ENCODE results near the gene HNRNPLL.
"Not testable (repeated sequence)": the region's sequence is repeated elsewhere in the genome, so short reads cannot be mapped to it uniquely, and the experiment has no call there.

The HNRNPLL gene

GRCh38 chr2:38551746-38552145, 51.0 kb downstream of the HNRNPLL start:
- DNase-seq = no peak

- DNase-seq = no peak
Measured at GRCh38 chr2:38551171-38551570, 51.6 kb downstream of the HNRNPLL start.

- no peak for DNase-seq
Measured at GRCh38 chr2:38549851-38550250, 52.9 kb downstream of the HNRNPLL start.

- DNase-seq = no peak
Measured at GRCh38 chr2:38549071-38549704, 53.5 kb downstream of the HNRNPLL start.

GRCh38 chr2:38547791-38548190, 54.9 kb downstream of the HNRNPLL start:
- no peak for DNase-seq

GRCh38 chr2:38546585-38546984, 56.1 kb downstream of the HNRNPLL start:
- no peak for DNase-seq

GRCh38 chr2:38546064-38546463, 56.7 kb downstream of the HNRNPLL start:
- no peak for DNase-seq

GRCh38 chr2:38542248-38542631, 60.5 kb downstream of the HNRNPLL start:
- DNase-seq = peak; percentile 29

- no peak for DNase-seq
Measured at GRCh38 chr2:38540580-38541286, 62.0 kb downstream of the HNRNPLL start.

GRCh38 chr2:38539086-38539485, 63.6 kb downstream of the HNRNPLL start:
- DNase-seq = no peak

- DNase-seq = no peak
Measured at GRCh38 chr2:38537937-38538525, 64.7 kb downstream of the HNRNPLL start.

- DNase-seq = not testable (repeated sequence)
Measured at GRCh38 chr2:38537296-38537695, 65.4 kb downstream of the HNRNPLL start.

- DNase-seq = peak; percentile 83
Measured at GRCh38 chr2:38535744-38536506, 66.8 kb downstream of the HNRNPLL start.

- no peak for DNase-seq
Measured at GRCh38 chr2:38535404-38535743, 67.4 kb downstream of the HNRNPLL start.

- no peak for DNase-seq
Measured at GRCh38 chr2:38534746-38535403, 67.9 kb downstream of the HNRNPLL start.

- DNase-seq = no peak
Measured at GRCh38 chr2:38533757-38534545, 68.8 kb downstream of the HNRNPLL start.

- no peak for DNase-seq
Measured at GRCh38 chr2:38533180-38533579, 69.5 kb downstream of the HNRNPLL start.

- DNase-seq = no peak
Measured at GRCh38 chr2:38532366-38532765, 70.4 kb downstream of the HNRNPLL start.

GRCh38 chr2:38529208-38529607, 73.5 kb downstream of the HNRNPLL start:
- no peak for DNase-seq

GRCh38 chr2:38528534-38528933, 74.2 kb downstream of the HNRNPLL start:
- DNase-seq = no peak

- peak; percentile 65 for DNase-seq
Measured at GRCh38 chr2:38528008-38528442, 74.7 kb downstream of the HNRNPLL start.

GRCh38 chr2:38527338-38528007, 75.3 kb downstream of the HNRNPLL start:
- no peak for DNase-seq

Measured in activated naive CD4-positive, alpha-beta T cell treated with Interleukin-2 at 50 U/mL for 16 hours (primary cell).